AG08396 (cell line): ENCODE data around the gene PDZD2.
"Not testable (repeated sequence)": the region's sequence is repeated elsewhere in the genome, so short reads cannot be mapped to it uniquely, and the experiment has no call there.

ENCODE experiments used
- DNase-seq: peaks from one replicate; pipeline ENCODE4 v3.0.0; 2012; ENCODE audit warnings: low spot score, mixed read lengths

Gene PDZD2

DNA sequence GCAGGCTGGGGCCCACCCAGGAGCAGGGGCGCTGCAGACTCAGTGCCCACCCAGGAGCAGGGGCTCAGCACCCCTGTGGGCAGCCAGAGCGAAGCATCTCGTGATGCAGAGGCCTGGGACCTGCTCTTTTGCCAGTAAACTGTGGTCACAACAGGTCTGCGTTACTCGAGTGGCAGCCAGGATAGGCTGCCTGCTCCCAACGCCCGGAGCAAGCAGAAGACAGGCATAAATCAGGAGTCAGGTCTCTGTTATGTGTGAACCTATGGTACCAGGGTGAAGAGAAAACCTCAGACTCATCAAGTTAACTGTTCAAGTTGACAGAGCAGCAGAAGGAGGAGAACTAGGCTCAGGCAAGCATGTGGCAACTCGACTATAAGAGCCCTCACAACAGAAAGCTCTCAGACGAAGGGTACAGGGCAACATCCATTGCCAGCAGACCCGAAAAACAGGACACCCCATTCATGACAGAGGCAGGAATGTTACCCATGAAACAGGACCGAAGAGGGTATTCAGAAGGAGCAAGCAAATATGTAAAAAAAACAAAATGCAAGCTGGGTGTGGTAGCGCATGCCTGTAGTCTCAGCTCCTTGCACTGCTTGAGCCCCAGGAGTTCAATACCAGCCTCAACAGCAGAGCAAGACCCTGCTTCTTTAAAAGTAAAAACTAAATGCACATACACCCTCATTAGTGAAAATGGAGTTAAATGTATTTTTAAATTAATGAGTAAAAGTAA lies 463.5 kb downstream of the PDZD2 start:
- no peak for DNase-seq

DNA sequence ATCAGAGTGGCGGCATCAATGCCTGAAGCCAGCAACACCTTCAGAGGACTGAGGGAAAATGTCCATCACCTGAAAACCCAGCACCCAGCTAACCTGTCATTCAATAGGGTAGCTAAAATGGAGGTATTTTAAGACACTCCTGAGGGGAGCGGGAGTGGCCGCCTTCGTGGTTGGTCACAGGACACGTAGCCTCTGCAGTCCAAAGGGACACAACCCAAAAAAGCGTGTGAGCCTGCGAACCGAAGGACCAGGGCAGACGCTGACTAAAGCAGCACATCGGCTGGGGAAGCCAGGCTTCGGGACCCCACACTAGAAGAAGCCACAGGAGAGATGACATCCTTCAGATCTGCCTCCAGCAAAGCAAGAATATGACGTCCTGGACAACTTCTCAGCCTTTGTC lies 464.6 kb downstream of the PDZD2 start:
- no peak for DNase-seq

DNA sequence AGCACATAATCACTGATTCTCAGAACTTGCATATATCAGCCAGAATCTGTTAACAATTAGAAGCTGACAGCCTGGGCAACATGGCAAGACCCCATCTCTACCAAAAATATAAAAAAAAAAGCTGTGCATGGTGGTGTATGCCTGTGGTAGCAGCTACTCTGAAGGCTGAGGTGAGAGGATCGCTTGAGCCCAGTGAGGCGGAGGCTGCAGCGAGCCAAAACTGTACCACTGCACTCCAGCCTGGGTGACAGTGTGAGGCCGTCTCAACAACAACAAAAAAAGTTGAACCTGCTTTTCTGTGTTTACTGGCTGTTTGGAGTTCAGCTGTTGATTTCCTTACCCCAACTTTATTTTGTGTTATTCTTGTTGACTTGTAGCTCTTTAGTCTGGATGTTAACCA lies 468.4 kb downstream of the PDZD2 start:
- DNase-seq: no peak

DNA sequence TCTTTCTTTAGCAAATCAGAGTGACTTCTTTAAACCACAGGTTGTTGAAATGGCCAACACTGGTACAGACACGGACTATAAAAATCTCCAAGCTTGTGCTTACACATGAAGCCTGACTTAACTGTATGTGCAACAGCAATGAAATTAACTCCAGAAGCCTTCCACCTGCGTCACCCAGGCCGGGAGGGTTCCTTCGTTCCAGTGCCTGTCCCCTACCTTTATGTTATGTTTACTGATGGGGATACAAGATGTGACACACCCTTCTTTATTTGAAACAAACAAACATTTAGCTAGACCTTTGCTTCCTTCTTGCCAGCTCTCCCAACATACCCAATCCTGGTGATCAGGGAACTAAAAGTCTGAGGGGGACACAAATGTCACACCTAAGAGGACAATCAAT lies 469.2 kb downstream of the PDZD2 start:
- DNase-seq: no peak

DNA sequence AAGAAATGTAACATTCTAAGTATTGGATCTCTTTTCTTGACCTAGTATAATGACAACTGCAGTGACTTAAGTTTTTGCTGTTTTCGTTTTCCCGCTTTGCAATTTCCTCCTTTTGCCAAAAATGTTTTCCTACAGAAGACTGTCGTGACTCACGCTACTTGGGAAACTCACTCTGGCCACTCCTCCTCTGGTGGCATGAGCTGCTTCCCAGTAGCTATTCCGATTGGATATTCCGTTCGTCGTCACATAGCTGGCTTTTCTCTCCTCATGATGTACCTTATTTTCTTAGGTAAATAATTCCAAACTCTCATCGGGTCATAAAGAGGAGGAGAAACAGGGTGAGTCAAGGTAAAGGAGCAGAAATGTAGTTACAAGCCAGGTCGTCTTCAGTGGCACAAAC lies 470.3 kb downstream of the PDZD2 start:
- no peak for DNase-seq

DNA sequence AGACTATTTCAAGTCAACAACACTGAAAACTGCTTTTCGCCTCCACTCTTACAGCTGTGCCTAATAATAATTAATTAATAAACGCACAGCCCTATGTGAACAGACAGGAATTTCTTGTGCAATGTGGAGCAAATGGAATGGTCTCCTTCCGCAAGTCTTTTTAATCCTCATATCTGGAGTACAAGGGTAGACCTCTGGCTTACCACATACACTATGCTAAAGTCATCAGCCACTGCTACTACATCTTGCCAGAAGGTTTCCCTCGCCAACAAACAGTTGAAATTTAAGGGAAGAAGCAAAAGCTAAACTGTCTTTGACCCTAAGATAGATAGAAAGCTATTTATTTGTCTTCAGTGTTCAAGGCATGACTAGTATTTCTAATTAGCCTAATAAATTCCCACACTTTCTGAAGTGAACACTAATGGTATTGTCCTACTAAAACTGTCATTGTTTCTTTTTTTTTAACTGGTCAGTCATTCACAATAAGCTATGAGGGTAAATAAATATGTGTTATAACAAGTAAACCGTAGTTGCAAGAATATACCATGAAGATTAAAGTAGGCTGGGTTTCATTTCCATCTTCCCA lies 471.3 kb downstream of the PDZD2 start:
- no peak for DNase-seq

DNA sequence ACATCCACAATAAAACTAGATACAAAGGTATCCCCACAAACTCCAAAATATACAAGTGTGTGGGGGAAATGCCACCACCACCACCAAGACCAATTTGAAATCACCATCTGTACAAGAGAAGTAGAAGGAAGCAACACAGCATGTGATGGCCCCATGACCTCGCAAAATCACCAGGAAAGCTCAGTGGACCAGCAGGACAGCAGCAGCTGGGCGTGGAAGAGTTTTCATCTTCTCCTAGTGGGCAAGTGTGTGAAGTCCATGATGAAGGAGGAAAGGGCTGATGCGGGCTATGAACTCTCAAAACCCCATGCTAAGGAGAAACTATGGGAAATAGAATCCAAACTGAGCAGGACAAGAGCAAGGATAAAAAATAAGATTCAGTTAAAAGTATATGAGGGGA lies 477.1 kb downstream of the PDZD2 start:
- no peak for DNase-seq

DNA sequence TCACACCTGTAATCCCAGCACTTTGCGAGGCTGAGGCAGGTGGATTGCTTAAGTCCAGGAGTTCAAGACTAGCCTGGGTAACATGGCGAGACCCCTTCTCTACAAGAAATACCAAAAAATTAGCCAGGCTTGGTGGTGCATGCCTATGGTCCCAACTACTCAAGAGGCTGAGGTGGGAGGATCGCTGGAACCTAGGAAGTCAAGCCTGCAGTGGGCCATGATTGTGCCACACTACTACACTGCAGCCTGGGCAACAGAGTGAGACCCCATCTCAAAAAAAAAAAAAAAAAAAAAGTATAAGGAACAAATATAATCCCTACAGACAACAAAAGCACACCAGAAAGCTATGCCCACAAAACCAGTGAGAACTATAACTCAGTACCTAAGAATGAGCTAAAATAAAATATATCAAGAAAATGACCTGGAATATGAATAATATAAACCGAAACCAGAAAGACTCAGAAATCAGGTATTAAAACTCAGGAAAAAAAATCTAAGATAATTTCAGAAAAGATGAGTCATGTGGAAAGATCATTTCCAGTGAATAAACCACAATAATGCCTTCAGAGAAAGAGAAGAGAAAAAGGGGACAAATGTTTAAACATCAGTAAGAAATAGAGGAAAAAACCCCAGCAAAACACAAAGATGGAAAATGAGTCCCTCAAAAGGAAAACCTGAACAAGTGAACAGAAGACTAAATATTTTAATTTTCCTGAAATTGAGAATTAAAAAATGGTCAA lies 477.8 kb downstream of the PDZD2 start:
- no peak for DNase-seq

DNA sequence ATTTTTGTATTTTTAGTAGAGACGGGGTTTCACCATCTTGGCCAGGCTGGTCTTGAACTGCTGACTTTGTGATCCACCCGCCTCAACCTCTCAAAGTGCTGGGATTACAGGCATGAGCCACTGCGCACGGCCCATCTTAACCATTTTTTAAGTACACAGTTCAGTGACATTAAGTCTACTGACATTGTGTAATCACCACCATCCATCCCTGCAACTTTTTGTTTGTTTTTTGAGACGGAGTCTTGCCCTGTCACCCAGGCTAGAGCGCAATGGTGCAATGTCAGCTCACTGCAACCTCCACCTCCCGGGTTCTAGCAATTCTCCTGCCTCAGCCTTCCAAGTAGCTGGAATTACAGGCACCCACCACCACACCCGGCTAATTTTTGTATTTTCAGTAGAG lies 480.0 kb downstream of the PDZD2 start:
- not testable (repeated sequence) for DNase-seq

DNA sequence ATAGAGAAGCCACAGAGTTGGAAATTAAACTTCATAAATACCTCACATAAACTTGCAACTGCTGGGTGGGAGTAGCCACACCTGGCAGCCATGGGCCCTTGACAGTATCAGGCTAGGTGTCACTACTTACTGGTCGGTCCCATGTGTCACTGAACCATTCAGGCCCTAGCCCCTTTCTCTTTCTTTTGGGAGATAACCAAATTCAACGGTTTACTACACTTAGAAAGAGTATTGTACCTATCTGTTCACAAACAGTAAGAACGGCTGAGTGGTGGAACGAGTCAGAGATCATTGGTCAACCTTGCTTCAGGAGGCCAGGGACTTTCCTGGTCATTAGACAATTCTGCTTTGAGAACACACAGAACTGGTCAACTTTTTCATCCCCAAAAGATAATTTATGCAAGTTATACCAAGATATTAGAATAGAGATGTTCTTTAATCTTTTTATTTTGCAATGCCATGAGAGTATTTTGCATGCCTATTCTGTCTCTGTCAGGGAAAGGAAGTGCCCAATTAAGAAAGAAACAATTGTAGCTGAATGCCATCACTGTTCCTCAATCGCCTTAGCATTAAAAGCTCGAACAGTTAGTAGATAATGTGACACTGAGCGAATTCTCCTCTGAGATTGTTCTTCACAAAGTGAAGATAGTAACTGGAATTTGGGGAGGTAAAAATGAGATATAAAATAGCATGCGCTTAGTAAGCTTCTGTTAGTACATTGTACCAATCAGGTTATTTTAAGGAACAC lies 484.3 kb downstream of the PDZD2 start:
- no peak for DNase-seq

DNA sequence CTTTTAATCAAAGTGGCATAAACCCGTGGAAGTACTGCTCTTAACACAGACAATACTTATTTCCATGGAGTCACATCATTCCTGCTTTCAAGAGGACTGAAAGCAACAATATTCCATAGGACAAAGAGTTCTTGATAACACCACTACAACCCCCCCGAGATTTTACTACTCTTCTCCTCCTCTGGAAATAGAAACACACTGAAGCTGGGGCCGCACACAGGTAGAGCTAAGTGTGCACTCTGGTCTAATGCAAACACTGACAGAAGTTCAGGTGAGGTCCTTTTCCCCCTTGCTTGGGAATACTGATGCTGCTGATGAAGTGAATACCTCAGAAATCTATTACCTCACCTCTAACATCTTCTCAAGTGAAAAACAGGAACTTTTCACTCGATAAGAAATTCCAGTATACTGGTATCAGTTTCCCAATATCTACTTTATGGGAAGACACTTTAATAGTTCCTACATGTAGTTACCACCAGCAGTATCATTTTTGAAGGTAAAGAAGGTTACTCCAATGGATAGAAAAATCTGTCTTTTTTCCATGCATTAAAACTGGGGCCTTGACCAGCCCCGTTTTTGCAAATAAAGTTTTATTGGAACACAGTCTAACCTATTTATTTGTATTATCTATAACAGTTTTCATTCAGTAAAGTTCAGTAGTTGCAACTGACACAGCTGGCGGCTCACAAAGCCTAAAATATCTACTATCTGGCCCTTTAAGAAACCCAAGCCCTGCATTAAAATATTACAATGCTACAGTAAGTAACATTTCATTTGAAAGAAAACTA lies 485.2 kb downstream of the PDZD2 start:
- no peak for DNase-seq

DNA sequence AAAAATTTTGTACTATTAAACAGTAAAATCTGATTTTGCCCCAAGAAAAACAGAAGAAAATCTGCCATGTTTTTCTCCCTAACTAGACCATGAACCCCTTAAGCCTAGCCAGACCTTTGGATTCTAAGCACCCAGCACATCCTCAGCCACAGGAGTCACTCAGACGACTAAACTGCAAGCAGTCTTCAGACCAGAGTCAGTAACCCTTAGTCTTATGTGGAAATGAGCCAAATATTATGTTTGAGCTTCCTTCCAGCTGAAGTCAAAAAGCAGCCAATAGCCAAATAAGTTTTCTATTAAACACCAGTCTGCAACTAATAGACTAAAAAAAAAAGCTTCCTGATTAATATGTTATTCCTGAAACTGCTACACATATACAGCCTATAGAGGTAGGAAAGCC lies 487.8 kb downstream of the PDZD2 start:
- no peak for DNase-seq

DNA sequence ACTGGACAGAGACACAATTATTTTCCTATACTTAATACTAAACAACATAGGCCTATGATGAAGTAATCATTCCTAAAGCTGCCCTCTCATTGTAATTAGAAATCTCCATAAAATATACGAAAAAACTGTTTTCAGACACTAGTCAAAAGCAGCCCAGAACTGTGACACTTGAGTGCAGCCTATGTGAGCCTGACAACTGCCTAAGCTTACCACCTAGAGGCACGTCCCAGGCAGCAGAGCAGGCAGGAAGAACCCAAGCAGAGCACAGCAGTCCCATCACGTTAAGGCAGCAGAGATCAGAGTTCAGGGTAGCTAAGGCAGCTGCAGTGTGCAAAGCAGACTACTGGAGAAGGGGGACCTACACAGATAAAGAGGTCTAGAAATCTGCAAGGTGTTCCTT lies 488.8 kb downstream of the PDZD2 start:
- DNase-seq: no peak

DNA sequence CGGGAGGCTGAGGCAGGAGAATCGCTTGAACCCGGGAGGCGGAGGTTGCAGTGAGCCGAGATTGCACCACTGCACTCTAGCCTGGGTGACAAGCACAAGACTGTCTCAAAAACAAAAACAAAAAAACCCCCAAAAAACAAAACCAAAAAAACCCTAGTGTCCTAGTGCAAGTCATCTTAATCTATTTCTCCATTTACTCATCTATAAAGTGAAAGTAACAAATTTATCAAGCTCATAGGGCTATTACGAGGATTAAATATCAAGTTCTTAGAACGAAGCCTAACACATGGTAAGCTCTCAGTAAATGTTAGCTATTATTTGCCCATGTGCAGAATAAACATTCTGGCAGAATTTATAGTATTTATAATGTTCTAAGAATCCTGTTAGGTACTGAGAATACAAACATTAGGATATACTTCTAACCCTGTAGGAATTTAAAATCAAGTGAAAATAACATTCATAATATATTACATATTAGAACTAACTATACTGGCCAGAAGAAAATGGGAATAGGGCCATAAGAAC lies 490.2 kb downstream of the PDZD2 start:
- no peak for DNase-seq

DNA sequence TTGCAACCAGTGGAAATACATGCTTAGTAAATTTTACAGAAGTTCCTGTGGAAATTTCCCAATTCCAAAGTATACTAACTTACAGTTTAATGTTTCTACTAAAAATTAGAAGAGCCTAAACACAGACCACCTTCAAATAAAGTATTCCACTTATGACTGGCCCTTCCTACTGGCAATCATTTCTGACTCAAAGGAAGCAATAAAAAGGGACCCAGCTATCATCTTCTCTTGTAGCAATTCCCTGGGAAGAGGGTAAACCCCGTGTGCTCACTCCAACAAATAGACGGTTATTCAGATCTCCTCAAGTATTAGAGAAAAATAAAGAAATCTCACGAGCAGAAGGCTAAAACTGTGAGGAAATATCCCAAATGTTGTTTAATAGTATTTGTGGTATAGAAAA lies 491.9 kb downstream of the PDZD2 start:
- no peak for DNase-seq

DNA sequence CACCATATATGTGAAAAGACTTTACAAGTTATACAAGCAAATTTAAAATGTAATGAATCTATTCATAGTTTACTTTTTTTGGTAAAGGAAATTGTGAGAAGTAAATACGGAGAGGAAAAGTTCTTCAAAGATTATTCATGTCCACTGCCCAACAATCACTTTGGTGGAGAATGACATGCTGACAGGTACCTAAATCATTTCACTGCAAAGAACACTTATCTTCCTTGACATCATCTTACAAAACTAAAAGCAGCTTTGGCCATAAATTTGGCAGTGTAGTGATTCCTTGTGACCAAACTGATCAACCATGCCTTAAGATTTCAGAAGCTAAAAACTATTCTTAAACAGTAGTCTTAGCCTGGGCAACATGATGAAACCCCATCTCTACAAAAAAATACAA lies 492.7 kb downstream of the PDZD2 start:
- DNase-seq: no peak

DNA sequence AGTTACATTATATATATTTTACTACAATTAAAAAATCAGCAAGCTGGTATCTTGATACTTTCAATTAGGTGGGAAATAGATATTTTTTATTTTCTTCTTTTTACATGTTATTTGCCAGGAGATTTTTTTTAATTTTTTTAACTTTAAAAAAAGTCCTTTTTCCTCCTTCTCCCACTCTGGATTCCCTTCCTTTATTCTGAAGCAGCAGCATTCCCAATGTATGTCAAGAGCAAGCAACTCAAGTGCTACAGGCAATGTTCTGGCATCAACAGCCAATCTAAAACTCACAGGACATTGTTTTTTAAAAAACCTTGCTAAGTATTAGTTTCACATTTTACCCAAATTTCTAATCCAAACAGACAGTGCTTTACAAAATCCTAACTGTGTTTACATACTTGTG lies 493.8 kb downstream of the PDZD2 start:
- DNase-seq: no peak

DNA sequence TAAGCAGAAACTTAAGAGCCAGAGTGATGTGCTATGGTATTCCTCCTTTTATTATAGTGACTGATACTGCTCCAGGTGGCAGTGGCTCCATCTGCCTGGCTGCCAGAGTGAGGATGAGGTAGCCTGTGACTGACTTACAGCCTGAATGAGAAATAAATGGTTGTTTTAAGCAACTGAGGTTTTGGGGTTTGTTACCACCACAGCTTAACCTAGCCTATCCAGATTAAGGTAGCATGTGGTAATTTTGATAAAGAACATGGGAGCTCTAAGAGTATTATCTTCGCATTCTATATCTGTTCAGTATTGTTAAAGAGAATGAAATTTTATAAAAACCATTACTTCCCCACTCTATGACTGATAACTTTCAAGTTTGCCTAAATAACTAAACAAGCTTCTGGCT lies 496.2 kb downstream of the PDZD2 start:
- DNase-seq: no peak

DNA sequence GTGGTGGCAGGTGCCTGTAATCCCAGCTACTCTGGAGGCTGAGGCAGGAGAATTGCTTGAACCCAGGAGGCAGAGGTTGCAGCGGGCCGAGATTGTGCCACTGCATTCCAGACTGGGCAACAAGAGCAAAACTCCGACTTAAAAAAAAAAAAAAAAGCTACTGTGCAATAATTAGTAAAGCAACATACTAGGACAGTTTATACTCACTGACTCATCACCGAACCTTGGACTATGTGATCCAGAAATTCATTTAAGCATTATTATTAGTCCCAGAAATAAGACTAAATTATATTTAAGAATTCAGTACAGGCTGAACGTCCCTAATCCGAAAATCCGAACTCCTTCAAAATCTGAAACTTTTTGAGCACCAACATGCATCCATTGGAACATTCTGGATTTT lies 497.4 kb downstream of the PDZD2 start:
- DNase-seq: no peak

DNA sequence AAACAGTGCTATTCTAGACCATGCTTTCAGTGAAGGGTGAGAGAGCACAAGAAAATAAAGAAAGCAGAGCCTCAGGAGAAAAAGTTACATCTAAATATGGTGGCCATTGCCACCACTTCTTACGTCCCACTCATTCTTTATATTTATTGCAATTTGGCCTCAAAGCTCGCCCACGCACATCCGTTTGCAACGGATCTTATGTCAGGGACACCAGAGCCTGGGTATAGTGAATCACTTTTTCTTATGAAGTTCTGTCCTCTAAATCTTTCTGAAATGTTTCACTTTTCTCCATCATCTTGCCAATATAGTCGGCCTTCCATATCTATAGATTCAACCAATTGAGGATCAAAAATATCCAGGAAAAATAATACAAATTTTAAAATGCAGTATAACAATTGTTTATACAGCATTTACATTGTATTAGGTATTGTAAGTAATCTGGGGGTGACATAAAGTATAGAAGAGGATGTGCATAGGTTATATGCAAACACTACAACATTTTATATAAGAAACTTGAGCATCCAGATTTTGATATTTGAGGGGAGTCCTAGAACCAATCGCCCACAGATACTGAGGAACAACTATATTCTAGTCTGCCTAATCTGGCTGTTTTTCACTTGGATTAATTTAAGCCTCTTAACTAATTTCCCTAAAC lies 500.0 kb downstream of the PDZD2 start:
- DNase-seq: no peak
